Chondrocyte (in vitro differentiated cells): ENCODE results near the gene CORO1C. TPM values are rescaled to one million over a fixed set of nuclear protein-coding genes. Genes with fewer than 3 reads are reported as not detected.

Experiments
- DNase-seq: peaks from one replicate; pipeline ENCODE4 v3.0.0; 2021; ENCODE audit warnings: mixed read lengths, low spot score
- H3K27ac Mint-ChIP-seq: one replicate; pipeline ENCODE4 v1.8.0; 2021; ENCODE audit warnings: mild to moderate bottlenecking, moderate library complexity, mixed read lengths; ENCODE audit not compliant: unreplicated experiment
- H3K27me3 Mint-ChIP-seq: 2 replicates; pipeline ENCODE4 v1.8.0; 2021; ENCODE audit warnings: low read depth, mixed read lengths
- H3K36me3 Mint-ChIP-seq: 2 replicates; pipeline ENCODE4 v1.8.0; 2021; ENCODE audit warnings: low read depth, mixed read lengths
- H3K4me1 Mint-ChIP-seq: 2 replicates; pipeline ENCODE4 v1.8.0; 2021; ENCODE audit warnings: low read depth, mild to moderate bottlenecking, mixed read lengths
- H3K4me3 Mint-ChIP-seq: one replicate; pipeline ENCODE4 v1.8.0; 2021; ENCODE audit warnings: mild to moderate bottlenecking, moderate library complexity, mixed read lengths; ENCODE audit not compliant: unreplicated experiment
- H3K9me3 Mint-ChIP-seq: 2 replicates; pipeline ENCODE4 v1.8.0; 2021; ENCODE audit warnings: low read depth, mixed read lengths
- total RNA-seq: library from RNA; stranded (reverse); gene quantifications from 3 replicates; pipeline ENCODE4 v1.2.1, GENCODE V29; 2021
- TF ChIP-seq, protein P1 (sequence below): fragments of 200-600 bp; sonication (generic); IDR thresholded peaks from 2 replicates; pipeline ENCODE4 v1.5.0; 2021; ENCODE audit warnings: antibody characterized with exemption, mild to moderate bottlenecking, moderate library complexity

Gene CORO1C
- total RNA-seq, 1 donor from 2014 or later = 336 TPM

DNA sequence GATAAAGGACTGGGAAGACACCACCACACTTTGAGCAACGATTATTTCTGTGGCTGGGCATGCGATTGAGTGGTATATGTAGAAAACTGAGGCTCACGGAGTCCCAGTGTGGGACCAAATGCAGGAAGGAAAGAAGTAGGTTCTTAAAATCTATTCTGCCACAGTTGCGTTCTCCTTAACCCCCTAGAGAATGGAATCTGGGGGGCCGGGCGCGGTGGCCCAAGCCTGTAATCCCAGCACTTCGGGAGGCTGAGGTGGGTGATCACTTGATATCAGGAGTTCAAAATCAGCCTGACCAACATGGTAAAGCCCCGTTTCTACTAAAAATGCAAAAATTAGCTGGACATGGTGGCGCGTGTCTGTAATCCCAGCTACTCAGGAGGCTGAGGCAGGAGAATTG lies 29.9 kb upstream of the CORO1C start:
- H3K9me3 Mint-ChIP-seq = no peaks in the 10 kb centered on the region
- TF ChIP-seq, protein P1, sequence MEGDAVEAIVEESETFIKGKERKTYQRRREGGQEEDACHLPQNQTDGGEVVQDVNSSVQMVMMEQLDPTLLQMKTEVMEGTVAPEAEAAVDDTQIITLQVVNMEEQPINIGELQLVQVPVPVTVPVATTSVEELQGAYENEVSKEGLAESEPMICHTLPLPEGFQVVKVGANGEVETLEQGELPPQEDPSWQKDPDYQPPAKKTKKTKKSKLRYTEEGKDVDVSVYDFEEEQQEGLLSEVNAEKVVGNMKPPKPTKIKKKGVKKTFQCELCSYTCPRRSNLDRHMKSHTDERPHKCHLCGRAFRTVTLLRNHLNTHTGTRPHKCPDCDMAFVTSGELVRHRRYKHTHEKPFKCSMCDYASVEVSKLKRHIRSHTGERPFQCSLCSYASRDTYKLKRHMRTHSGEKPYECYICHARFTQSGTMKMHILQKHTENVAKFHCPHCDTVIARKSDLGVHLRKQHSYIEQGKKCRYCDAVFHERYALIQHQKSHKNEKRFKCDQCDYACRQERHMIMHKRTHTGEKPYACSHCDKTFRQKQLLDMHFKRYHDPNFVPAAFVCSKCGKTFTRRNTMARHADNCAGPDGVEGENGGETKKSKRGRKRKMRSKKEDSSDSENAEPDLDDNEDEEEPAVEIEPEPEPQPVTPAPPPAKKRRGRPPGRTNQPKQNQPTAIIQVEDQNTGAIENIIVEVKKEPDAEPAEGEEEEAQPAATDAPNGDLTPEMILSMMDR = no peak
- no peaks in the 10 kb centered on the region for H3K36me3 Mint-ChIP-seq
- H3K4me3 Mint-ChIP-seq = no peak overlapping the region
- no peaks in the 10 kb centered on the region for H3K4me1 Mint-ChIP-seq
- H3K27ac Mint-ChIP-seq = no peak overlapping the region
- H3K27me3 Mint-ChIP-seq = no peaks in the 10 kb centered on the region
- no peak for DNase-seq

DNA sequence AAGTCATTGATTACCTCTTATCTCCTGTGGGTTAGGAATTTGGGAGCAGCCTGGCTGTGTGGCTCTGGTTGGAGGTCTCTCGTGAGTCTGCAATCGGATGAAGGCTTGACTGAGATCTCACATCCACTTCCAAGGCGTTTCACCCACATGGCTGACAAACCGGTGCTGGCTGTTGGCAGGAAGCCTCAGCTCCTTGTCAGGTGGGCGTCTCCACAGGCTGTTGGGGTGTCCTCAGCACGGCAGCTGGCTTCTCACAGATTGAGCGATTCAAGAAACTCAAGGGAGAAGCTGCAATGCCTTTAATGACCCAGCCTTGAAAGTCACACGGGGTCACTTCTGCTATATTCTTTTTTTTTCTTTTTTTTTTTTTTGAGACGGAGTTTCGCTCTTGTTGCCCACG lies 28.6 kb upstream of the CORO1C start:
- TF ChIP-seq, protein P1 = no peak
- no peaks in the 10 kb centered on the region for H3K9me3 Mint-ChIP-seq
- H3K36me3 Mint-ChIP-seq = no peaks in the 10 kb centered on the region
- H3K4me3 Mint-ChIP-seq = no peak overlapping the region
- H3K4me1 Mint-ChIP-seq = no peaks in the 10 kb centered on the region
- no peak overlapping the region for H3K27ac Mint-ChIP-seq
- no peak for DNase-seq
- H3K27me3 Mint-ChIP-seq = no peaks in the 10 kb centered on the region

DNA sequence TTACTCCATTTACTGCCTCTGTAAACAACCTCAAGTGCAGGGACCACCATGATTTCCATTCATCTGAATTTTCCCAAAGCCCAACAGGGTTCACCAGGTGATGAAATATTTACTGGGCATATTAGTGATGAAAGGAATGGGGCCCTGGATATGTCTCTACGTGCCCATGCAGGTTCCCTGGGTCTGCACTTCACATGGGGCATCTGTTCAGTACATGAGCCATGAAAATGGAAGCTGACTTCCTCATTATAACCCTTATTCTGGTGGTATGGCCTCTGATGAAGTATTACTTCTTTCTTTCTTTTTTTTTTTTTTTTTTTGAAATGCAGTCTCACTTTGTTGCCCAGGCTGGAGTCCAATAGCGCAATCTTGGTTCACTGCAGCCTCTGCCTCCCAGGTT lies 26.5 kb upstream of the CORO1C start:
- no peaks in the 10 kb centered on the region for H3K27me3 Mint-ChIP-seq
- H3K4me3 Mint-ChIP-seq = no peak overlapping the region
- TF ChIP-seq, protein P1 = no peak
- no peaks in the 10 kb centered on the region for H3K4me1 Mint-ChIP-seq
- no peak for DNase-seq
- H3K9me3 Mint-ChIP-seq = no peaks in the 10 kb centered on the region
- H3K27ac Mint-ChIP-seq = no peak overlapping the region
- H3K36me3 Mint-ChIP-seq = no peaks in the 10 kb centered on the region

DNA sequence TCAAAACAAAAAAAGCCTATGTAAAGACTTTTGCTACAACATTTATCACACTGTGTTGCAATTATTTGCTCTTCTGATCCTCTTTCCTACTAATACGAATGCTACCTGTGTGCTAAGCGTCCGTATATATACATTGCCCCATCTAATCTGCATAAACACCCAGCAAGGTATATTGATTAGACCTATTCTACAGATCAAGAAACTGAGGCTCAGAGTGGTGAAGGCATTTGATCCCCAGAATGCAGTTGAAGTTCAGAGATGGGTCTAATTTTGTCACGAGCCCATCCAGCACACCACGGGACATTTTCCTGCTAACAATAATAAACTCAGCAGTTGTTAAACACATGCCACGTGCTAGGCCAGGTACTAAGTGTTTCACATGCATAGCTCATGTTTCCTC lies 25.1 kb upstream of the CORO1C start:
- H3K27ac Mint-ChIP-seq = no peak overlapping the region
- TF ChIP-seq, protein P1 = no peak
- H3K36me3 Mint-ChIP-seq = no peaks in the 10 kb centered on the region
- no peaks in the 10 kb centered on the region for H3K4me1 Mint-ChIP-seq
- DNase-seq = no peak
- H3K27me3 Mint-ChIP-seq = no peaks in the 10 kb centered on the region
- no peak overlapping the region for H3K4me3 Mint-ChIP-seq
- H3K9me3 Mint-ChIP-seq = no peaks in the 10 kb centered on the region

DNA sequence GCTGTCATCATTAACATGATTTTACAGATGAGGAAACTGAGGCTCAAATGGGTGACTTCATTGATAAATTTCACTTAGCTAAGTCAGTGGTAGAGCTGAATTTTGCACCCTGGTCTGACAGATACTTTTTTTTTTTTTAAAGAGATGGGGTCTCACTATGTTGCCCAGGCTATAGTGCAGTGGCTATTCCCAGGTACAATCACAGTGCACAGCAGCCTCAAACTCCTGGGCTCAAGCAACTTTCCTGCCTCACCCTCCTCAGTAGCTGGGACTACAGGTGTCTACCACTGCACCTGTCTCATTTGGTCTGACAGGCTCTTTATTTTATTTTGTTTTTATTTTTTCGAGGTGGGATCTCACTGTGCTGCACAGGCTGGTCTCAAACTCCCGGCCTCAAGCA lies 24.2 kb upstream of the CORO1C start:
- no peak for DNase-seq
- TF ChIP-seq, protein P1 = no peak
- Mint-ChIP-seq H3K4me3 (no peak overlapping the region), H3K36me3 (no peaks in the 10 kb centered on the region), H3K27me3 (no peaks in the 10 kb centered on the region), H3K9me3 (no peaks in the 10 kb centered on the region), H3K4me1 (no peaks in the 10 kb centered on the region), H3K27ac (no peak overlapping the region)
